ENCODE results near the gene FOXJ3. TPM values are rescaled to one million over a fixed set of nuclear protein-coding genes. Genes with fewer than 3 reads are reported as not detected.

FOXJ3 gene
- total and polyA plus RNA-seq, 2 of the 4 experiments (the other 2 are of a cell fraction): 16.7 to 30.5 TPM

GRCh38 chr1:42333662-42334239 is 1.3 kb downstream of the FOXJ3 start:
- H3K9me1 ChIP-seq (ENCODE audit: insufficient read depth, low read length): no peaks in the 10 kb centered on the region
- H3K4me1 ChIP-seq (ENCODE audit: control insufficient read depth, insufficient read depth, low read length): no peaks in the 10 kb centered on the region
- no peak overlapping the region for H3K18ac ChIP-seq (ENCODE audit: low read depth, low read length)
- H3K27me3 ChIP-seq (ENCODE audit: control insufficient read depth, insufficient read depth, low read length): no peaks in the 10 kb centered on the region
- peak overlapping the region; percentile 74; the same call in 1 of the 2 replicates for H3K23ac ChIP-seq (ENCODE audit: low read depth, low read length)
- peak overlapping the region; percentile 91 for H3K9ac ChIP-seq (ENCODE audit: low read depth, low read length)
- no peak overlapping the region for H4K91ac ChIP-seq (ENCODE audit: insufficient read depth, low read depth, low read length)
- no peak overlapping the region for H2BK15ac ChIP-seq (ENCODE audit: low read depth, low read length)
- TSS peak; percentile 58 for BruUV-seq (replicated peaks)
- intact Hi-C loops (cut with micrococcal nuclease): loop anchor here (1.0 to 10.0 kb wide), 4 partner anchors 123 to 431 kb away; partner anchors contain the start of genes C1orf50, P3H1, PPCS and ZMYND12
- no peaks in the 10 kb centered on the region for H3K36me3 ChIP-seq (ENCODE audit: control insufficient read depth, insufficient read depth, low read length)
- no peak overlapping the region for H3K4ac ChIP-seq (ENCODE audit: low read depth, low read length)
- peak overlapping the region; percentile 86 for H2BK5ac ChIP-seq (ENCODE audit: low read depth, low read length, poor library complexity, severe bottlenecking)
- in situ Hi-C loops (cut with MboI; ENCODE audit: low sequenced_read_pairs): no loop called here
- no peak overlapping the region for H2AK9ac ChIP-seq (replicated peaks; ENCODE audit: low read depth, low read length, poor library complexity)
- dilution Hi-C loops (cut with HindIII; ENCODE audit: low sequenced_read_pairs, unreplicated experiment): no loop called here
- H3K79me1 ChIP-seq (ENCODE audit: low read depth in 1 of 2, low read length in 2 of 2): peaks cover 0 to 40% of the 10 kb centered on the region in 2 experiments; a peak in 2 of 4 replicates
- ChIA-PET POLR2A (ENCODE audit: unreplicated experiment) (no interaction called here), CTCF (interaction anchor here (1.4 kb wide), 1 partner anchor 159 kb away, joined by 4 read pairs; no protein-coding TSS in a partner anchor)
- H4K20me1 ChIP-seq (ENCODE audit: insufficient read depth, low read length): peaks cover 54% of the 10 kb centered on the region
- no peak overlapping the region for H2BK20ac ChIP-seq (ENCODE audit: low read depth, low read length)
- peak overlapping the region; percentile 93 for H3K4me3 ChIP-seq (ENCODE audit: insufficient read depth, low read depth, low read length)
- DNase-seq (peak; percentile 20), ATAC-seq (ENCODE audit: low read depth) (no peak)
- peak overlapping the region; percentile 74; the same call in 1 of the 2 replicates for H2AK5ac ChIP-seq (ENCODE audit: low read depth, low read length)
- peak overlapping the region; percentile 73 for H3K27ac ChIP-seq (ENCODE audit: insufficient read depth, low read length)
- H2AFZ ChIP-seq (replicated peaks; ENCODE audit: low read length, poor library complexity): no peak overlapping the region
- TF ChIP-seq RFX5 (IDR thresholded peaks at IDR 0.05; ENCODE audit: low read depth, low read length): no peak
- no peak for TF ChIP-seq POLR2A (IDR thresholded peaks at IDR 0.05; ENCODE audit: low read depth, low read length)
- no peak for TF ChIP-seq CTCF (conservative IDR thresholded peaks at IDR 0.05; ENCODE audit: low read depth, low read length)
- no peak for TF ChIP-seq CHD1 (IDR thresholded peaks at IDR 0.05; ENCODE audit: low read depth, low read length)
- no peak for TF ChIP-seq USF2 (IDR thresholded peaks at IDR 0.05; ENCODE audit: low read depth, low read length)
- H3K4me2 ChIP-seq (ENCODE audit: low read depth, low read length): peak overlapping the region; percentile 99
- H4K8ac ChIP-seq (ENCODE audit: low read depth in 2 of 2, low read length in 2 of 2): peak overlapping the region in 1 of 2 experiments; percentile 39; a peak in 1 of 4 replicates
- no peak overlapping the region for H2BK120ac ChIP-seq (ENCODE audit: low read depth, low read length)
- H3K56ac ChIP-seq (ENCODE audit: extremely low read depth, insufficient read depth, low read length): peak overlapping the region; percentile 71; the same call in 1 of the 2 replicates
- peak overlapping the region; percentile 49 for H3K14ac ChIP-seq (replicated peaks; ENCODE audit: low read depth, low read length)
- H4K5ac ChIP-seq (ENCODE audit: low read depth, low read length): no peak overlapping the region
- no CpG with 5 or more reads among the region's 6 CpGs for WGBS, 2 experiments (ENCODE audit: extremely low coverage in 2 of 2, insufficient read length in 1 of 2)
- no peaks in the 10 kb centered on the region for H3K9me3 ChIP-seq (ENCODE audit: control insufficient read depth, insufficient read depth, low read length)

Data from IMR-90 (cell line).